HG03196 (cell line): ENCODE data around the gene HSD17B10.
"Not testable (repeated sequence)": the region's sequence is repeated elsewhere in the genome, so short reads cannot be mapped to it uniquely, and the experiment has no call there.

ENCODE experiments used
- ATAC-seq: cut with Tn5 transposase; IDR thresholded peaks from one replicate; pipeline ENCODE4 v1.9.1; 2021; ENCODE audit not compliant: unreplicated experiment

HSD17B10 gene

GRCh38 chrX:53433651-53434639, at the start of gene HSD17B10:
Gene HSD17B10, minus strand, starts transcription at chrX:53434370. Its CDS starts 25 bp downstream, at chrX:53434345.
- peak; percentile 89 for ATAC-seq

DNA sequence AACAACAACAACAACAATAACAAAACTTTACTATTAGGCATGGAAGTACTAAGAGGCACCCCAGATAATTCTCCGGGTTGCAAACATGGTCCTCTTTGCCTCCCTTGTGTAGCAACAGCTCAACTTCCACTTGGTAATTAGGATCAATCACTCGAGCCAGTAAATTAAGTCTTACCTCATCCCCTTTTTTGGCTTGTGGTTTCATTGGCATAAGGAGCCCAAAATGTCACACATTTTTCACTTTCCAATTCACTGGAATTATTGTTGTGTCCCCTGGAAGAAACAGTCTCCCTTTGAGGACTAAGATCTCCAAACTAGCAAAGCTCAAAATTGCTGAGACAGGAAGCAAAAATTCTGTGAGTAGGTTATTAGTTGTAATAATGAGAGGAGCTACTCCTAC, 49.2 kb upstream of the HSD17B10 start:
- no peak for ATAC-seq

GRCh38 chrX:53481816-53482465, 47.8 kb upstream of the HSD17B10 start:
- ATAC-seq = no peak

DNA sequence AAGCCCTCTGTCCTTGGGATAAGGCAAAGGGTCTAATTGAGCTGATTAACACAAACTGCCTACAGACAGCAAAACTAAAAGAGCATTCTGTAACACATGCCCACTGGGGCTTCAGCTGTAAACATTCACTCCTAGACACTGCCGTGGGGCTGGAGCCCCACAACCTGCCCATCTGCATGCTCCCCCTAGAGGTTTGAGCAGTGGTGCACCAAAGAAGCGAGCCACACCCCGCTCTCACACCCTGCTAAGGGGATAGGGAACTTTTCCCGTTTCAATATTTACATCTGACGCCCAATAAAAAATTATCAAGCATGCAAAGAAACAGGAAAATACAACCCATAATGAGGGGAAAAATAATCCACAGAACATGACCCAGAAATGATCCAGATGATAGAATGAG, 46.9 kb upstream of the HSD17B10 start:
- no peak for ATAC-seq

DNA sequence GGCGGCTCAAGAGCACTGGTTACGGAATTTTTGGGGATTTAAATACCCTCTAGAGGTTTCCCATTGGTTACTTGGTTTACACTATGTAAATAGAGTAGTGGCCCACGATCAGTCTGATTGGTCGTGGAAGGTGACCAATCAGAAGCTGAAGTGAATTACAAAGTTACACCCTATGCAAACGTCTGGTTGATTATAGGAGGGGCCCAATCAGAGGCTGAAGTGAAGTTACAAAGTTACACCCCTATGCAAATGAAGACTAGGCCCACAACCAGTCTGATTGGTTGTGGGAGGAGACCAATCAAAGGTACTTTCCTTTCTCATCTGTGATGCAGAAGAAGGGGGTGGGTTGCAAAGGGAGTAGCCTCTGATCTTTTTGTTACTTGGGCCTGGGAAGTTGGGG, 45.1 kb upstream of the HSD17B10 start:
- ATAC-seq = no peak

DNA sequence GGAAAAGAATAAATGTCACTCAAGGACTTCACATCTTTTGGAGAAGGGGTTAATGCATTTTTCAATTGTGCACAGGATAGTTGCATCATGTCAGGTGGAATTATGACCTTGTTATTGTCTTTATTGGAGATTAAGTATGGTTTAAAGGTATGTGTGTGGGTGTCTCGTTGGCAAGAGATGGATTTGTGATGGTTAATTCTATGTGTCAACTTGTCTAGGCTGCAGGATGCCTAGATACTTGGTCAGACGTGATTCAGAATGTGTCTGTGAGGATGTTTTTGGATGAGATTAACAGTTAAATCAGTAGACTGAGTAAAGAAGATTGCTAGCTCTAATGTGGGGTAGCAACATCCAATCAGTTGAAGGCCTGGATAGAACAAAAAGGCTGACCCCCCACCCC, 42.2 kb upstream of the HSD17B10 start:
- ATAC-seq = no peak

DNA sequence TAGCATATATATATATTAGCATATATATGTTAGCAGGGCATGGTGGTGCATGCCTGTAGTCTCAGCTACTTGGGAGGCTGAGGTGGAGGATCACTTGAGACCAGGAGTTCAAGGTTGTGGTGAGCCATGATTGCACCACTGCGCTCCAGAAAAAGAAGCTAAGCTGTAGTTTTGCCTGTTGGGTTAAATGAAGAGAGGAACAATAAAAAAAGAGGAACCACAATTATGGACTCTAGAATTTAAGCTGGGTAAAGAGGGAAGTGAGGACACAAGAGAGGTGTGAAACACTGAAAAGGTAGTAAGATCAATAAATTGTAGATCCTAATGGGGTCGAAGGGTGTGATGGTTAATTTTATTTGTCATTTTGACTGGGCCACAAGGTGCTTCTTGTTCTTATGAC, 40.5 kb upstream of the HSD17B10 start:
- ATAC-seq = no peak

GRCh38 chrX:53471346-53471745, 37.2 kb upstream of the HSD17B10 start:
- ATAC-seq = no peak

DNA sequence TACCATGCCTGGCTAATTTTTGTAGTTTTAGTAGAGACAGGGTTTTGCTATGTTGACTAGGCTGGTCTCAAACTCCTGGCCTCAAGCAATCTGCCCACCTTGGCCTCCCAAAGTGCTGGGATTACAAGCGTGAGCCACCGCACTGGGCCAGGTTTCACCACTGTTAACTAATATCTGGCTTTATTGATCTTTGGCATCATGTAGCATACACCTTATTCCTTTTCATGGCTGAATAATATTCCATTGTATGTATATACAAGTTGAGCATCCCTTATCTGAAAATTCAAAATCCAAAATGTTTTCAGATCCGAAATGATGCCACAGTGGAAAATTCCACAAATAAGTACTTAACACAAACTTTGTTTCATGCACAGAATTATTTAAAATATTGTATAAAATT, 34.5 kb upstream of the HSD17B10 start:
- ATAC-seq = not testable (repeated sequence)

DNA sequence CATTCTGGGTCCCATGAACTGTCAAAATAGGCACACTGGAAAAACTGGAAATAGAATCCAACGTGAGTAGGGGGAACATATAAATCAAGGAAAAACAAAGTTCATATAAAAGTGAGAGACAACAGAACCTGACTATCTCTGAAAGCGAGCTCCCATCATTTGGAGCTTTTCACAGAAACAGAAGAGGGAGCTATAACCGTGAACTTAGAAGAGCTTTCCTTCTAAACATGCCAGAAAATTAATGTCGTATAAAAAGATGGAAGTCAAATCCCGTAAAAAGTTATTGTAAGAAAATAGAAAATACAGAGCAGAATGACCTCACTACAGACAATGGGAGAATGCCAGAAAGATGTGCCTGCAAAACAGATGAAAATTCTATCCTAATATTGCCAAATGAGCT, 23.9 kb upstream of the HSD17B10 start:
- ATAC-seq = no peak

DNA sequence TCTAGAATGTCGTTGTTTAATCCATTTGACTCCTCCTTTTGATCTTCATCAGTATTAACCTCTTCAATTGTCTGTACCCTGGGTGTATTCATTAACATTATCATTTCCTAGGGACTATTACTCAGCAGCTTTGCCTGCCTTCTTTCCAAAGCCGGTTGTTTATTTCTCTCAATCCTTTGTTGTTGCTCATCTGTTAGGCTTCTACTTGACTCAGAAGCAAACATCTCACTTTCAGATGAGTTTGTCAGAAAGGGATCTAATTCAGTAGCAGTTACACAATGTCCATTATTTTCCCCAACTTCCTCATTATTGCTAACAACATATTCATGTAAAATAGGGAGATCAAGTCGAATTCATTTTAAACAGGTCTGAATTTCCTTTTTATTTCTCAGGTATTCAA, 22.1 kb upstream of the HSD17B10 start:
- no peak for ATAC-seq

GRCh38 chrX:53452812-53453211, 18.6 kb upstream of the HSD17B10 start:
- ATAC-seq = no peak

- ATAC-seq = no peak
Measured at GRCh38 chrX:53449632-53450031, 15.5 kb upstream of the HSD17B10 start.

DNA sequence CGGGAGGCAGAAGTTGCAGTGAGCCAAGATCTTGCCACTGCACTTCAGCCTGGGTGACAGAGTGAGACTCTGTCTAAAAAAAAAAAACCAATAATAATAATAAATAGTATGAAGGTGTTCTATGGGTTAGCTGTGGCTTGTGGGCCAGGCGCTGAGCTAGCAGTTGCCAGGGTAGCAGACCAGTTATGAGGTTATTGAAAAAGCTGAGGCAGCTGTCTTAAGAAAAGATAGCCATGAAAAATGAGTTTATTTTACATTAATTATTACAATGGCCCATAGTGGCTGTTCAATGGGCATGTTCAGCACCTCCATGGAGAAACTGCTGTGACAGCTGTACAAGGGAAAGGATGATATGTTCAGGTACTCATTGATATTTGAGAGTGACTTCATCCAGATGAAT, 13.3 kb upstream of the HSD17B10 start:
- ATAC-seq = no peak

DNA sequence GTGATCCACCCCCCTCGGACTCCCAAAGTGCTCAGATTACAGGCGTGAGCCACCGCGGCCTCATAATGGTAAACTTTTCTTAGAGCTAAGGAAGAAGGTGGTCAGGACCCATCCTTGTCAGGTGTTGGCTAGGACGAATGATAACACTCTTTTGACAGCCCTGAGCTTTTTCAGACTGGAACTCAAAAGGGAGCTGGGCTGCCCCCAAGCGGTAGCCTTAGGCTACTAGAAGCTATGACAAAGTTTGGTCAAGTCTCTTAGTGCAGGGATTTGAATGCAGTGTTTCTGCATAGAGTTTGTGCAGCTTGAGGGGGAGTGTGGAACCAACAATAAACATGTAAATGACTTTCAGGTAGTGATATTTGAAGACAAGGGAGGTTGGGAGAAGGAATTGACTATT, 11.8 kb upstream of the HSD17B10 start:
- no peak for ATAC-seq

- no peak for ATAC-seq
Measured at GRCh38 chrX:53442322-53442631, 8.1 kb upstream of the HSD17B10 start.

- ATAC-seq = peak; percentile 80
Measured at GRCh38 chrX:53441531-53442321, 7.6 kb upstream of the HSD17B10 start.

- ATAC-seq = no peak
Measured at GRCh38 chrX:53440621-53441517, 6.7 kb upstream of the HSD17B10 start.

DNA sequence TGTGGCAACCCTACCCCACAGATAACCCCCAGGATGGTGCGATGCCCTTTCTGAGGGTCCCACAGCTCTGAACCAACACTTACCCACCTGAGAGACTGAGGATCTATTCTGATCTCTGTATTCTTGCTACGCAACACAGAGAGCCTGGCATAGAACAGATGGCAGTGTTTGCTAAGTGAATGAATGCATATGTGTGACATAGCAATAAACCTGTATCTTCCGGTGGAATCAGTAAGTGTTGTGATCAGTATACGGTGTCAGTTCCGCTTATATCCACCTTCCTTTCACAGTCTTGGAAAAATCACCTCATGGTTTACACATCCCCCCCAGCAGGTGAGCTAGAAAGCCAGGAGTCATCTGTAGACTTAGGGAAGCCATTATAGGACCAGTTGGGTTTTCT, 5.9 kb upstream of the HSD17B10 start:
- ATAC-seq = no peak

- ATAC-seq = no peak
Measured at GRCh38 chrX:53438832-53439230, 4.7 kb upstream of the HSD17B10 start.
